Measurements from ENCODE around the gene YRDC.

GRCh38 chr1:37765916-37766664 is 41.9 kb downstream of the YRDC start:
- TF ChIP-seq, protein P1, sequence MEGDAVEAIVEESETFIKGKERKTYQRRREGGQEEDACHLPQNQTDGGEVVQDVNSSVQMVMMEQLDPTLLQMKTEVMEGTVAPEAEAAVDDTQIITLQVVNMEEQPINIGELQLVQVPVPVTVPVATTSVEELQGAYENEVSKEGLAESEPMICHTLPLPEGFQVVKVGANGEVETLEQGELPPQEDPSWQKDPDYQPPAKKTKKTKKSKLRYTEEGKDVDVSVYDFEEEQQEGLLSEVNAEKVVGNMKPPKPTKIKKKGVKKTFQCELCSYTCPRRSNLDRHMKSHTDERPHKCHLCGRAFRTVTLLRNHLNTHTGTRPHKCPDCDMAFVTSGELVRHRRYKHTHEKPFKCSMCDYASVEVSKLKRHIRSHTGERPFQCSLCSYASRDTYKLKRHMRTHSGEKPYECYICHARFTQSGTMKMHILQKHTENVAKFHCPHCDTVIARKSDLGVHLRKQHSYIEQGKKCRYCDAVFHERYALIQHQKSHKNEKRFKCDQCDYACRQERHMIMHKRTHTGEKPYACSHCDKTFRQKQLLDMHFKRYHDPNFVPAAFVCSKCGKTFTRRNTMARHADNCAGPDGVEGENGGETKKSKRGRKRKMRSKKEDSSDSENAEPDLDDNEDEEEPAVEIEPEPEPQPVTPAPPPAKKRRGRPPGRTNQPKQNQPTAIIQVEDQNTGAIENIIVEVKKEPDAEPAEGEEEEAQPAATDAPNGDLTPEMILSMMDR (conservative IDR thresholded peaks at IDR 0.05; ENCODE audit: low read depth, low read length), result peak; percentile 47
- TF ChIP-seq EZH2 (IDR thresholded peaks at IDR 0.05; ENCODE audit: low read length, unreplicated experiment) (no peak), EZH2phosphoT487 (IDR thresholded peaks at IDR 0.05; ENCODE audit: borderline replicate concordance, low read length) (no peak)

All from PC-3 (cell line).